CD4-positive, CD25-positive, alpha-beta regulatory T cell (primary cell): Measurements from ENCODE around the gene SH3TC2. TPM values are rescaled to one million over a fixed set of nuclear protein-coding genes. Genes with fewer than 3 reads are reported as not detected.
A peak's percentile ranks its signal among the peaks of the same experiment; 100 is the strongest.

Source experiments
- ATAC-seq, 2 donors: fragments of 150-1000 bp; cut with Tn5 transposase; one replicate each; pipeline ENCODE4 v1.10.0; 2021; ENCODE audit warnings: low read depth in 2 of 2, moderate number of reproducible peaks in 2 of 2, moderate library complexity in 1 of 2
- DNase-seq, 3 donors: peaks; one replicate each; pipeline versions ENCODE4 v3.0.0 to v3.0.0-alpha.2; 2012 to 2022; ENCODE audit warnings: mixed read lengths in 1 of 3
- H3K27ac ChIP-seq: one replicate; pipeline ENCODE4 v1.7.0; 2013; ENCODE audit warnings: mild to moderate bottlenecking, low read length; ENCODE audit not compliant: insufficient read depth, poor library complexity, severe bottlenecking
- H3K27me3 ChIP-seq: one replicate; pipeline ENCODE4 v1.7.0; 2013; ENCODE audit warnings: low read length; ENCODE audit not compliant: control insufficient read depth, insufficient read depth
- H3K36me3 ChIP-seq: one replicate; pipeline ENCODE4 v1.7.0; 2013; ENCODE audit warnings: mild to moderate bottlenecking, low read length, moderate library complexity; ENCODE audit not compliant: control insufficient read depth, insufficient read depth
- H3K4me1 ChIP-seq: 2 replicates; pipeline ENCODE4 v1.7.0; 2013; ENCODE audit warnings: mild to moderate bottlenecking, low read length; ENCODE audit not compliant: insufficient read depth, control insufficient read depth, poor library complexity, severe bottlenecking
- H3K4me3 ChIP-seq: one replicate; pipeline ENCODE4 v1.7.0; 2013; ENCODE audit warnings: low read depth, mild to moderate bottlenecking, low read length, moderate library complexity
- H3K9me3 ChIP-seq, 2 experiments: 1 replicate in 1 of 2; 2 replicates in 1 of 2; pipeline ENCODE4 v1.7.0; 2013; ENCODE audit warnings: low read length in 2 of 2, mild to moderate bottlenecking in 1 of 2, moderate library complexity in 1 of 2; ENCODE audit not compliant: control insufficient read depth in 2 of 2
- H3K27ac Mint-ChIP-seq, 3 donors: one replicate each; pipeline ENCODE4 v1.8.0; 2020 to 2022; ENCODE audit warnings: mild to moderate bottlenecking in 3 of 3, mixed read lengths in 3 of 3, moderate library complexity in 2 of 3
- H3K27me3 Mint-ChIP-seq: one replicate; pipeline ENCODE4 v1.8.0; 2022; ENCODE audit warnings: mild to moderate bottlenecking, mixed read lengths
- H3K36me3 Mint-ChIP-seq: one replicate; pipeline ENCODE4 v1.8.0; 2020; ENCODE audit warnings: mixed read lengths
- H3K4me1 Mint-ChIP-seq, 4 donors: one replicate each; pipeline ENCODE4 v1.8.0; 2020 to 2022; ENCODE audit warnings: mixed read lengths in 4 of 4, mild to moderate bottlenecking in 1 of 4
- H3K4me3 Mint-ChIP-seq, 4 donors: one replicate each; pipeline ENCODE4 v1.8.0; 2020 to 2022; ENCODE audit warnings: mild to moderate bottlenecking in 4 of 4, mixed read lengths in 4 of 4, moderate library complexity in 3 of 4
- H3K9me3 Mint-ChIP-seq, 7 donors: one replicate each; pipeline ENCODE4 v1.8.0; 2020 to 2022; ENCODE audit warnings: mixed read lengths in 7 of 7, mild to moderate bottlenecking in 3 of 7, moderate library complexity in 2 of 7
- polyA plus RNA-seq, 4 donors: library from polyadenylated mRNA; unstranded; fragments of 300-500 nt; fragmentation: Illumina TruSeq; gene quantifications; one replicate each; pipeline ENCODE4 v1.2.3, GENCODE V29; 2021
- total RNA-seq: library from RNA; stranded (reverse); gene quantifications from one replicate; pipeline ENCODE4 v1.2.3, GENCODE V29; 2022

SH3TC2 gene
- 0.69 TPM for total RNA-seq
- polyA plus RNA-seq = not detected

- Mint-ChIP-seq H3K4me3 (no peak within 1 kb of the TSS), H3K9me3 (peaks cover 0 to 4% (median 2%) of the 10 kb centered on the region in 7 donors)
Observed at GRCh38 chr5:149063017-149063687, at the start of gene SH3TC2. TSS of gene SH3TC2 (minus strand) at chr5:149063062. CDS start at chr5:149063022, 40 bp downstream.

GRCh38 chr5:149110406-149110805 is 47.5 kb upstream of the SH3TC2 start:
- Histone ChIP-seq H3K27ac (no peak overlapping the region), H3K9me3 (no peaks in the 10 kb centered on the region), H3K36me3 (no peaks in the 10 kb centered on the region), H3K4me3 (no peak overlapping the region), H3K4me1 (no peaks in the 10 kb centered on the region), H3K27me3 (peaks cover 3% of the 10 kb centered on the region)
- Mint-ChIP-seq H3K27me3 (peaks cover 19% of the 10 kb centered on the region), H3K36me3 (no peaks in the 10 kb centered on the region), H3K4me3 (no peak overlapping the region), H3K27ac (no peak overlapping the region), H3K9me3 (no peaks in the 10 kb centered on the region), H3K4me1 (peaks cover 0 to 2% (median 0%) of the 10 kb centered on the region in 4 donors)
- ATAC-seq (no peak), DNase-seq (no peak)

More at GRCh38 chr5:149063017-149063687, at the start of gene SH3TC2:
- Mint-ChIP-seq H3K27ac (no peak within 1 kb of the TSS), H3K27me3 (peaks cover 24% of the 10 kb centered on the region), H3K4me1 (no peaks in the 10 kb centered on the region), H3K36me3 (no peaks in the 10 kb centered on the region)
- H3K27ac ChIP-seq = no peak within 1 kb of the TSS
- H3K27me3 ChIP-seq = peaks cover 4% of the 10 kb centered on the region
- H3K36me3 ChIP-seq = no peaks in the 10 kb centered on the region
- H3K4me3 ChIP-seq = no peak within 1 kb of the TSS
- no peaks in the 10 kb centered on the region for H3K9me3 ChIP-seq
- ATAC-seq (no peak), DNase-seq (no peak)
- H3K4me1 ChIP-seq = no peaks in the 10 kb centered on the region

DNA sequence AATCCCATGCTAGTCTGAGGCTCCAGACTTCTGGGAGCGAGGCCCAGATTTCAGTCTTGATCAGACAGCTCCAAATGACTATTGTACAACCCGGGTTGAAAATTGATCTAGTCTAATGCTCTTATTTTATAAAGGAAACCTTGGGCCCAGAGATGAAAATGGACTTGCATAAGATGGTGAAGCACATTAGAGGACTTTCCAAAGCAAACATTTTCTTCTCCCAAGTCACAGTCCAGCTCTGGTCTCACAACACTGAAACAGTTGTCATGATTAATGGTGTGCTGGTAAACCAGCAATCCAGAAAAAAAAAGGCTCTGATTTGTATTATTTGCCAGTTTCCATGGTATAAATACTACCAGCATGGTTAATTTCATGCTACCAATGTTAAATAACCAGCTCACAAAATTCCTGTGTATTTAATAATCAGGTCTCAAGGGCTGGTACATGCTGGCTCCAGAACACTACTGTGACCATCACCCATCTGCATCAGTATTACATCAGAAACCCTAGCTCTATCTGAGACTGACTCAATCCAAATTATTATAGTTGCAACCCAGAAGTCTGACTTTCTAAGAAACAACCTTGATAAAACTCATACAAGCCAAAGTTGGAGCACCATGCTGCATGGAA is 45.9 kb upstream of the SH3TC2 start:
- DNase-seq = no peak
- H3K27me3 ChIP-seq = peaks cover 3% of the 10 kb centered on the region
- H3K36me3 ChIP-seq = no peaks in the 10 kb centered on the region
- no peaks in the 10 kb centered on the region for H3K4me1 ChIP-seq
- no peak overlapping the region for H3K27ac ChIP-seq
- no peak overlapping the region for H3K4me3 ChIP-seq
- Mint-ChIP-seq H3K9me3 (no peaks in the 10 kb centered on the region), H3K4me1 (peaks cover 0 to 1% (median 0%) of the 10 kb centered on the region in 4 donors), H3K27me3 (peaks cover 8% of the 10 kb centered on the region), H3K36me3 (no peaks in the 10 kb centered on the region), H3K27ac (no peak overlapping the region), H3K4me3 (no peak overlapping the region)
- ATAC-seq = no peak
- no peaks in the 10 kb centered on the region for H3K9me3 ChIP-seq

- Mint-ChIP-seq H3K9me3 (peaks cover 2 to 50% (median 20%) of the 10 kb centered on the region in 7 donors), H3K36me3 (no peaks in the 10 kb centered on the region), H3K27me3 (peaks cover 23% of the 10 kb centered on the region), H3K4me1 (no peaks in the 10 kb centered on the region), H3K4me3 (no peak overlapping the region), H3K27ac (no peak overlapping the region)
- Histone ChIP-seq H3K36me3 (no peaks in the 10 kb centered on the region), H3K4me1 (no peaks in the 10 kb centered on the region), H3K27me3 (peaks cover 5% of the 10 kb centered on the region), H3K9me3 (peaks cover 24 to 26% of the 10 kb centered on the region in 2 experiments), H3K4me3 (no peak overlapping the region), H3K27ac (no peak overlapping the region)
- DNase-seq (no peak), ATAC-seq (no peak)
Observed at GRCh38 chr5:149100331-149100730, 37.5 kb upstream of the SH3TC2 start.

DNA sequence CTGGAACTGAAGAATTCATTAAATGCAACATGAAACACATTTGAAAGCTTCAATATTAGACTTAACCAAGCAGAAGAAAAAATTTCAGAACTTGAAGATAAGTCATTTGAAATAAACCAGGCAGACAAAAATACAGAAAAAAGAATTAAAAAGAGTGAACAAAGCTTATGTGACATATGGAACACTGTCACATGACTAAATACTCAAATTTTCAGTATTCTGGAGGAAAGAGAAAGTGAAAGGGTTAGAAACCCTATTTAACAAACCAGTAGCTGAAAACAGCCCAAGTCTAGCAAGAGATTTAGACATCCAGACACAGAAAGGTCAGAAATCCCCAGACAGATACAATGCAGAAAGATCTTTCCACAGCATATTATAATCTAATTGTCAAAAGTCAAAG is 37.1 kb upstream of the SH3TC2 start:
- Histone ChIP-seq H3K4me3 (no peak overlapping the region), H3K4me1 (no peaks in the 10 kb centered on the region), H3K27me3 (peaks cover 5% of the 10 kb centered on the region), H3K27ac (no peak overlapping the region), H3K9me3 (peaks cover 24 to 26% of the 10 kb centered on the region in 2 experiments), H3K36me3 (no peaks in the 10 kb centered on the region)
- no peaks in the 10 kb centered on the region for H3K36me3 Mint-ChIP-seq
- no peak for ATAC-seq
- H3K27me3 Mint-ChIP-seq = peaks cover 23% of the 10 kb centered on the region
- H3K4me1 Mint-ChIP-seq = no peaks in the 10 kb centered on the region
- peaks cover 2 to 51% (median 20%) of the 10 kb centered on the region in 7 donors for H3K9me3 Mint-ChIP-seq
- H3K27ac Mint-ChIP-seq = no peak overlapping the region
- no peak overlapping the region for H3K4me3 Mint-ChIP-seq
- peak in 1 of 3 donors; percentile 18 for DNase-seq

GRCh38 chr5:149094996-149095395 is 32.1 kb upstream of the SH3TC2 start:
- no peak overlapping the region for H3K27ac Mint-ChIP-seq
- Histone ChIP-seq H3K9me3 (peaks cover 15% of the 10 kb centered on the region in 2 experiments), H3K27me3 (peaks cover 3% of the 10 kb centered on the region), H3K27ac (no peak overlapping the region), H3K36me3 (no peaks in the 10 kb centered on the region), H3K4me3 (no peak overlapping the region), H3K4me1 (no peaks in the 10 kb centered on the region)
- H3K36me3 Mint-ChIP-seq = no peaks in the 10 kb centered on the region
- ATAC-seq (no peak), DNase-seq (no peak)
- no peak overlapping the region for H3K4me3 Mint-ChIP-seq
- H3K27me3 Mint-ChIP-seq = peaks cover 10% of the 10 kb centered on the region
- peaks cover 0 to 47% (median 20%) of the 10 kb centered on the region in 7 donors for H3K9me3 Mint-ChIP-seq
- no peaks in the 10 kb centered on the region for H3K4me1 Mint-ChIP-seq

- peaks cover 10% of the 10 kb centered on the region for H3K27me3 Mint-ChIP-seq
- no peak for DNase-seq
- no peak overlapping the region for H3K27ac Mint-ChIP-seq
Observed at GRCh38 chr5:149093625-149094024, 30.8 kb upstream of the SH3TC2 start.

More at GRCh38 chr5:149093625-149094024, 30.8 kb upstream of the SH3TC2 start:
- H3K9me3 ChIP-seq = peaks cover 6 to 8% of the 10 kb centered on the region in 2 experiments
- no peak for ATAC-seq
- peaks cover 3% of the 10 kb centered on the region for H3K27me3 ChIP-seq
- H3K4me3 Mint-ChIP-seq = no peak overlapping the region
- peaks cover 0 to 34% (median 14%) of the 10 kb centered on the region in 7 donors for H3K9me3 Mint-ChIP-seq
- H3K36me3 ChIP-seq = no peaks in the 10 kb centered on the region
- no peak overlapping the region for H3K27ac ChIP-seq
- no peaks in the 10 kb centered on the region for H3K4me1 Mint-ChIP-seq
- no peak overlapping the region for H3K4me3 ChIP-seq
- H3K36me3 Mint-ChIP-seq = no peaks in the 10 kb centered on the region
- no peaks in the 10 kb centered on the region for H3K4me1 ChIP-seq
